Breast epithelium (tissue), 4 donors: ENCODE measurements around the gene GPHN. TPM values are rescaled to one million over a fixed set of nuclear protein-coding genes. Genes with fewer than 3 reads are reported as not detected.

Source experiments
- DNase-seq, 2 donors: peaks; one replicate each; pipeline ENCODE4 v3.0.0-alpha.2; 2019; ENCODE audit warnings: low spot score in 2 of 2
- H3K27ac ChIP-seq, 2 donors: fragments of 200-600 bp; sonication (generic) in 1 of 2; one replicate each; pipeline ENCODE4 v1.5.1; 2016 to 2019; ENCODE audit warnings: mild to moderate bottlenecking in 1 of 2
- H3K27me3 ChIP-seq, 2 donors: fragments of 200-600 bp; sonication (generic) in 1 of 2; one replicate each; pipeline versions ENCODE4 v1.5.1 to v1.6.0; 2017 to 2019; ENCODE audit warnings: control low read depth in 1 of 2, mild to moderate bottlenecking in 1 of 2
- H3K36me3 ChIP-seq: fragments of 200-600 bp; one replicate; pipeline ENCODE4 v1.5.1; 2019
- H3K4me1 ChIP-seq, 2 donors: fragments of 200-600 bp; sonication (generic); one replicate each; pipeline ENCODE4 v1.5.1; 2016 to 2019; ENCODE audit warnings: control low read depth in 1 of 2
- H3K4me3 ChIP-seq, 3 donors: fragments of 200-600 bp; sonication (generic); 1 replicate in 2 of 3; 2 replicates in 1 of 3; pipeline ENCODE4 v1.5.1; 2016 to 2019; ENCODE audit warnings: mild to moderate bottlenecking in 3 of 3, moderate library complexity in 2 of 3
- H3K9me3 ChIP-seq, 2 donors: fragments of 200-600 bp; sonication (generic) in 1 of 2; one replicate each; pipeline ENCODE4 v1.5.1; 2016 to 2019; ENCODE audit warnings: control low read depth in 1 of 2
- CTCF ChIP-seq, 3 donors: fragments of 450-650 bp; IDR thresholded peaks; one replicate each; pipeline ENCODE4 v1.5.1; 2016 to 2017; ENCODE audit warnings: antibody characterized with exemption in 3 of 3, mild to moderate bottlenecking in 3 of 3, moderate library complexity in 3 of 3
- POLR2A ChIP-seq: fragments of 450-650 bp; IDR thresholded peaks from one replicate; pipeline ENCODE4 v1.6.1; 2016; ENCODE audit warnings: antibody characterized with exemption, mild to moderate bottlenecking, moderate library complexity
- POLR2AphosphoS5 ChIP-seq, 3 donors: sonication (generic); formaldehyde crosslinking; IDR thresholded peaks; one replicate each; pipeline ENCODE4 v1.6.1; 2017; ENCODE audit warnings: antibody characterized with exemption in 3 of 3
- intact Hi-C: fragments of 100-400 bp; cut with DNase I; formaldehyde crosslinking; loops from one replicate; pipeline ENCODE4 v1.15.1; 2023; ENCODE audit warnings: low total_unique reads
- total RNA-seq, 3 donors: library from RNA; depleted of rRNA; stranded (reverse); fragments of >200 nt; gene quantifications; one replicate each; pipeline ENCODE4 v1.1.0, GENCODE V29; 2016

Gene GPHN
- total RNA-seq, 3 donors from 2014 or later, result 20.9 to 39.0 (median 24.9) TPM

GRCh38 chr14:66881596-66881995 is 373.6 kb downstream of the GPHN start:
- TF ChIP-seq CTCF (IDR thresholded peaks at IDR 0.05), result no peak
- TF ChIP-seq POLR2A, result no peak
- TF ChIP-seq POLR2AphosphoS5 (IDR thresholded peaks at IDR 0.05), result no peak
- no peak overlapping the region for H3K4me3 ChIP-seq
- intact Hi-C loops, result no loop called here

GRCh38 chr14:66884149-66884548 is 376.2 kb downstream of the GPHN start:
- Histone ChIP-seq H3K27me3 (no peaks in the 10 kb centered on the region), H3K27ac (no peak overlapping the region), H3K36me3 (no peaks in the 10 kb centered on the region), H3K9me3 (no peaks in the 10 kb centered on the region), H3K4me3 (no peak overlapping the region), H3K4me1 (no peaks in the 10 kb centered on the region)
- no peak for TF ChIP-seq POLR2AphosphoS5 (IDR thresholded peaks at IDR 0.05)
- no peak for TF ChIP-seq POLR2A
- no peak for TF ChIP-seq CTCF (IDR thresholded peaks at IDR 0.05)
- no peak for DNase-seq
- intact Hi-C loops, result no loop called here

More at GRCh38 chr14:66881596-66881995, 373.6 kb downstream of the GPHN start:
- H3K27ac ChIP-seq, result no peak overlapping the region
- no peaks in the 10 kb centered on the region for H3K4me1 ChIP-seq
- no peaks in the 10 kb centered on the region for H3K27me3 ChIP-seq
- H3K36me3 ChIP-seq, result no peaks in the 10 kb centered on the region
- H3K9me3 ChIP-seq, result peaks cover 3 to 5% of the 10 kb centered on the region in 2 donors
- DNase-seq, result no peak

- intact Hi-C loops, result no loop called here
- DNase-seq, result no peak
- no peaks in the 10 kb centered on the region for H3K27me3 ChIP-seq
- no peaks in the 10 kb centered on the region for H3K4me1 ChIP-seq
- no peak overlapping the region for H3K27ac ChIP-seq
- no peaks in the 10 kb centered on the region for H3K36me3 ChIP-seq
- peaks cover 0 to 7% of the 10 kb centered on the region in 2 donors for H3K9me3 ChIP-seq
- no peak for TF ChIP-seq POLR2A
- TF ChIP-seq CTCF (IDR thresholded peaks at IDR 0.05), result no peak
- TF ChIP-seq POLR2AphosphoS5 (IDR thresholded peaks at IDR 0.05), result no peak
- no peak overlapping the region for H3K4me3 ChIP-seq
These were observed 392.8 kb downstream of the GPHN start for GRCh38 chr14:66900719-66901118.

- intact Hi-C loops, result no loop called here
- no peaks in the 10 kb centered on the region for H3K36me3 ChIP-seq
- H3K27me3 ChIP-seq, result no peaks in the 10 kb centered on the region
- no peak for DNase-seq
- H3K4me1 ChIP-seq, result no peaks in the 10 kb centered on the region
- no peaks in the 10 kb centered on the region for H3K9me3 ChIP-seq
- H3K4me3 ChIP-seq, result no peak overlapping the region
- no peak overlapping the region for H3K27ac ChIP-seq
- TF ChIP-seq POLR2AphosphoS5 (IDR thresholded peaks at IDR 0.05) (no peak), POLR2A (no peak), CTCF (IDR thresholded peaks at IDR 0.05) (no peak)
These were observed 402.4 kb downstream of the GPHN start for GRCh38 chr14:66910311-66910840.

GRCh38 chr14:66916421-66916820 is 408.5 kb downstream of the GPHN start:
- Histone ChIP-seq H3K27ac (no peak overlapping the region), H3K4me1 (no peaks in the 10 kb centered on the region), H3K4me3 (no peak overlapping the region), H3K27me3 (no peaks in the 10 kb centered on the region), H3K9me3 (no peaks in the 10 kb centered on the region), H3K36me3 (no peaks in the 10 kb centered on the region)
- TF ChIP-seq CTCF (IDR thresholded peaks at IDR 0.05) (no peak), POLR2AphosphoS5 (IDR thresholded peaks at IDR 0.05) (no peak), POLR2A (no peak)
- intact Hi-C loops, result no loop called here
- no peak for DNase-seq
